NCI-H1105 treated with DMSO at 0.1 percent for 48 hours (cell line): ENCODE data around the gene APOL3.
"Not testable (repeated sequence)": the region's sequence is repeated elsewhere in the genome, so short reads cannot be mapped to it uniquely, and the experiment has no call there.

Experiments used
- DNase-seq: peaks from one replicate; lab custom pipeline; 2025; lab: John Stamatoyannopoulos, UW

APOL3 gene

DNA sequence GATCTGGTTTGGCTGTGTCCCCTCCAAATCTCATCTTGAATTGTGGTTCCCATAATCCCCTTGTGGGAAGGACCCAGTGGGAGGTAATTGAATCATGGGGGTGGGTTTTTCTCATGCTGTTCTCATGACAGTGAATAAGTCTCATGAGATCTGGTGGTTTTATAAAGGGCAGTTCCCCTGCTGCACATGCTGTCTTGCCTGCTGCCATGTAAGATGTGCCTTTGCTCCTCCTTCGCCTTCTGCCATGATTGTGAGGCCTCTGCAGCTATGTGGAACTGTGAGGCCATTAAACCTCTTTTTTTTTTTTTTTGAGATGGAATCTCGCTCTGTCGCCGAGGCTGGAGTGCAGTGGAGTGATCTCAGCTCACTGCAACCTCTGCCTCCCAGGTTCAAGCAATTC lies 59.6 kb downstream of the APOL3 start:
- not testable (repeated sequence) for DNase-seq

DNA sequence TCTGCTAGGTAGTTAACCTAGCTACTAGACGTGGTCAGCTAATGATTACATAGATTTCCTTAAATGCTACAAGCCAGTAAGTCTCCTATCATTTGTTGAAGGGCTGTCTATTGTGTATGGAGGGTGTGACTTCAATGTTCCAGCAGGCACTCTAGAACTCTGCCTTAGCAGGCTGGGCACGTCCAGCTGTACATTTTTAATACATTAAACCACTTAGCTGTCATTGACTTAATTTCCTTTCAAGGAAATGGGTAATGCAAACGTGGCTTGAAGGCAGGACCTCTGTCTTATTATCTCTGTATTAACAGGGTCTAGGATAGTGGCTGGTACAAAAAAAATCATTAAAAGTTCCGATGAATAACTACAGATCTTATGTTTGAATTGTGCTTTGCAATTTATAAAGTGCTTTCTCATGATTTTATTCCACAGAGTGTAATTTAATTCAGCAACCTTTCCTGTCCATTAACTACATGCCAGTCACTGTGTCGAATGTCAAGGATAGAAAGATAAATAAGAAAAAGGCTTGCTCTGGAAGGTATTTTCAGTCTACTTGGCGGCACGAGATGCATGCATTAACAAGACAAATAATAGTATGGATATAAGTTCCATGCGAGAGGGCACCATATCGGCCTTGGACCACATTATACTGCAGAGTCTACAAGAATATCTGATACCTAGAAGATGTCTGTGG lies 60.3 kb downstream of the APOL3 start:
- DNase-seq, result no peak

DNA sequence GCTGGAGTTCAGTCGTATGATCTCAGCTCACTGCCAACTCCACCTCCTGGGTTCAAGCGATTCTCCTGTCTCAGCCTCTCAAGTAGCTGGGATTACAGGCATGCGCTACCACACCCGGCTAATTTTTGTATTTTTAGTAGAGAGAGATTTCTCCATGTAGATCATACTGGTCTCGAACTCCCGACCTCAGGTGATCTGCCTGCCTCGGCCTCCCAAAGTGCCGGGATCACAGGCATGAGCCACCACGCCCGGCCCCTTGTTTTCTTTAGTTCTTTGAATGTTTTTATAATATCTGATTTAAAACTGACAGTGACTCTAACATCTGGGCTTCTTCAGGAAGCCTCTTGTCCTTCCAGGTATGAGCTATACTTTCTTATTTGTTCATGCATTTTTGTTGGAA lies 61.0 kb downstream of the APOL3 start:
- DNase-seq, result not testable (repeated sequence)

DNA sequence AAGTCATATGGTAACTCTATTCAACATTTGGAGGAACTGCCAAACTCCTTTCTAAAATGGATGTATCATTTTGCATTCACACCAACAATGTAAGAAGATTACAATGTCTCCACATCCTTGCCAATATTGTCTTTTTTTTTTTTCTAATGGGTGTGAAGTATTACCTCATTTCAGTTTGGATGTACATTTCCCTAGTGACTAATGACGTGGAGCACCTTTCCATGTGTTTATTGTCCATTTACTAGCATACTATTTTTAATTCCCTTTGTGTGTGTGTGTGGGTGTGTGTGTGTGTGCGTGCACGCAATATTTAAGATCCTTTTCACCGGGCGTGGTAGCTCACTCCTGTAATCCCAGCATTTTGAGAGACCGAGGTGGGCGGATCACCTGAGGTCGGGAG lies 62.7 kb downstream of the APOL3 start:
- DNase-seq, result no peak

DNA sequence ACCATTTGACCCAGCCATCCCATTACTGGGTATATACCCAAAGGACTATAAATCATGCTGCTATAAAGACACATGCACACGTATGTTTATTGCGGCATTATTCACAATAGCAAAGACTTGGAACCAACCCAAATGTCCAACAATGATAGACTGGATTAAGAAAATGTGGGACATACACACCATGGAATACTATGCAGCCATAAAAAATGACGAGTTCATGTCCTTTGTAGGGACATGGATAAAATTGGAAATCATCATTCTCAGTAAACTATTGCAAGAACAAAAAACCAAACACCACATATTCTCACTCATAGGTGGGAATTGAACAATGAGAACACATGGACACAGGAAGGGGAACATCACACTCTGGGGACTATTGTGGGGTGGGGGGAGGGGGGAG lies 69.8 kb downstream of the APOL3 start:
- DNase-seq, result not testable (repeated sequence)
